OCI-LY7 (cell line): ENCODE data around the gene BORCS8. TPM values are rescaled to one million over a fixed set of nuclear protein-coding genes. Genes with fewer than 3 reads are reported as not detected.

Source experiments
- BruUV-seq: library from RNA; stranded (reverse); fragments of 400-500 nt; replicated peaks from 2 replicates; lab custom pipeline; 2021; lab: Mats Ljungman, UMichigan
- CTCF ChIA-PET: fragments of 300-600 bp; sonication (Branson Sonifier 250); formaldehyde crosslinking; loops from one replicate; lab custom pipeline; 2022; ENCODE audit warnings: antibody characterized with exemption; ENCODE audit not compliant: unreplicated experiment; lab: Charles Lee
- POLR2A ChIA-PET: fragments of 300-600 bp; sonication (Branson Sonifier 250); formaldehyde crosslinking; loops from one replicate; lab custom pipeline; 2022; ENCODE audit warnings: antibody characterized with exemption; lab: Charles Lee
- DNase-seq: peaks from one replicate; pipeline ENCODE4 v3.0.0-alpha.2; 2015; ENCODE audit warnings: low spot score
- H2AFZ ChIP-seq: fragments of 200-600 bp; sonication (generic), shearing (Covaris generic); 2 replicates; pipeline ENCODE4 v1.6.1; 2014; ENCODE audit warnings: mild to moderate bottlenecking, antibody characterized with exemption, low read length, moderate library complexity
- H3K27ac ChIP-seq: fragments of 200-600 bp; sonication (generic); 2 replicates; pipeline ENCODE4 v1.5.1; 2014; ENCODE audit warnings: mixed run types, low read depth, mild to moderate bottlenecking, moderate library complexity, low read length, inconsistent platforms; ENCODE audit not compliant: poor library complexity, severe bottlenecking
- H3K36me3 ChIP-seq: fragments of 200-600 bp; sonication (generic); 2 replicates; pipeline ENCODE4 v1.6.1; 2014; ENCODE audit warnings: mild to moderate bottlenecking, antibody characterized with exemption, low read length, moderate library complexity, mixed read lengths; ENCODE audit not compliant: insufficient read depth
- H3K4me1 ChIP-seq: fragments of 200-600 bp; sonication (generic); 2 replicates; pipeline ENCODE4 v1.5.1; 2014; ENCODE audit warnings: mild to moderate bottlenecking, low read length; ENCODE audit not compliant: insufficient read depth, poor library complexity, severe bottlenecking
- H3K4me2 ChIP-seq: fragments of 200-600 bp; sonication (generic); 2 replicates; pipeline ENCODE4 v1.6.1; 2014; ENCODE audit warnings: mild to moderate bottlenecking, low read length
- H3K4me3 ChIP-seq: fragments of 200-600 bp; sonication (generic); 2 replicates; pipeline ENCODE4 v1.5.1; 2014; ENCODE audit warnings: mild to moderate bottlenecking, low read depth, low read length; ENCODE audit not compliant: poor library complexity, severe bottlenecking
- H3K79me2 ChIP-seq: fragments of 200-600 bp; sonication (generic); 2 replicates; pipeline ENCODE4 v1.6.1; 2016; ENCODE audit warnings: low read depth, mild to moderate bottlenecking, low read length, moderate library complexity, mixed read lengths; ENCODE audit not compliant: insufficient read depth
- H3K9me2 ChIP-seq: fragments of 200-600 bp; sonication (generic); 2 replicates; pipeline ENCODE4 v1.6.1; 2016; ENCODE audit warnings: mild to moderate bottlenecking, low read length, mixed read lengths; ENCODE audit not compliant: insufficient read depth
- H3K9me3 ChIP-seq: fragments of 200-600 bp; sonication (generic); 2 replicates; pipeline ENCODE4 v1.6.1; 2014; ENCODE audit warnings: mild to moderate bottlenecking, mixed run types, low read length, mixed read lengths
- H4K20me1 ChIP-seq: fragments of 200-600 bp; sonication (generic); 2 replicates; pipeline ENCODE4 v1.6.1; 2014; ENCODE audit warnings: mild to moderate bottlenecking, antibody characterized with exemption, low read length, moderate library complexity, mixed read lengths; ENCODE audit not compliant: insufficient read depth
- CTCF ChIP-seq: fragments of 200-600 bp; sonication (generic); conservative IDR thresholded peaks from 2 replicates; pipeline ENCODE4 v1.5.1; 2014; ENCODE audit warnings: mild to moderate bottlenecking, antibody characterized with exemption, low read length, moderate library complexity, mixed read lengths
- EZH2phosphoT487 ChIP-seq: fragments of 200-600 bp; sonication (generic); IDR thresholded peaks from 2 replicates; pipeline ENCODE4 v1.6.1; 2018; ENCODE audit warnings: low read depth, borderline replicate concordance, mild to moderate bottlenecking, mixed run types, antibody characterized with exemption, low read length, moderate library complexity, mixed read lengths
- intact Hi-C: fragments of 100-400 bp; cut with micrococcal nuclease; formaldehyde crosslinking; loops from one replicate; pipeline ENCODE4 v1.10.0; 2022; ENCODE audit not compliant: unreplicated experiment
- total RNA-seq, 2 experiments: library from RNA; depleted of rRNA in 1 of 2; stranded (reverse); fragments of >200 nt in 1 of 2; shearing (Covaris generic) in 1 of 2; gene quantifications; 2 replicates each; pipeline ENCODE4 v1.2.3, GENCODE V29; 2014 to 2022

The BORCS8 gene
- total RNA-seq, 2 experiments from 2014 or later = 39.8 to 40.2 TPM

GRCh38 chr19:19218911-19219310, 27.0 kb upstream of the BORCS8 start:
- no peaks in the 10 kb centered on the region for H3K9me3 ChIP-seq
- TF ChIP-seq CTCF = no peak
- TF ChIP-seq EZH2phosphoT487 = no peak
- no peak overlapping the region for H2AFZ ChIP-seq
- DNase-seq = no peak
- no peak overlapping the region for H3K4me2 ChIP-seq
- no peaks in the 10 kb centered on the region for H4K20me1 ChIP-seq
- ChIA-PET POLR2A (interaction anchor here (0.6 kb wide), 1 partner anchor 27 kb away, joined by 4 read pairs; no protein-coding TSS in a partner anchor), CTCF (no interaction called here)
- intact Hi-C loops = loop anchor here (1.0 kb wide), 1 partner anchor 31 kb away; no protein-coding TSS in a partner anchor
- H3K79me2 ChIP-seq = no peaks in the 10 kb centered on the region
- H3K27ac ChIP-seq = no peak overlapping the region
- BruUV-seq = no TSS peak
- H3K9me2 ChIP-seq = no peaks in the 10 kb centered on the region
- no peaks in the 10 kb centered on the region for H3K4me1 ChIP-seq
- no peak overlapping the region for H3K4me3 ChIP-seq
- H3K36me3 ChIP-seq = no peaks in the 10 kb centered on the region

DNA sequence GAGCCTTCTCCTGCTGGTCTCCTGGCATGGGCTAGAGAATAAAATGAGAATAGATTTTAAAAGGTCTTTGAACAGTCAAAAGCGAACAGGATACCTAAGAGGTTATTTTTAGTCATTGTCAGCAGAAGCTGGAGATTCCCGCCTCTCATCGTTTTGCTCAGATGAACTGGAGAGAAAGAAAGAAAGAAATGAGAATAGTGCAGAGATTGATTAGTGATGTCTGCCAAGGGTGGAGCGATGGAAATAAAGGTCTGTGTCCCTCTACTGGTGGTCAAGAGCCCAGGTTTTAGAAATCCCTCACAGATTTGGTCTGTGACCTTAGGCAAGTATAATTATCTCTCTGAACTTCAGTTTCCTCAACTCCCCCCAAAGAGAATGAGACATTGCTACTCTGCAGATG, 25.1 kb upstream of the BORCS8 start:
- H3K79me2 ChIP-seq = no peaks in the 10 kb centered on the region
- H3K36me3 ChIP-seq = no peaks in the 10 kb centered on the region
- BruUV-seq = no TSS peak
- peak overlapping the region; percentile 34; the same call in 1 of the 2 replicates for H2AFZ ChIP-seq
- CTCF ChIA-PET = no interaction called here
- peak; percentile 57 for DNase-seq
- peak overlapping the region; percentile 28 for H3K4me2 ChIP-seq
- no peaks in the 10 kb centered on the region for H3K9me3 ChIP-seq
- intact Hi-C loops = no loop called here
- H3K27ac ChIP-seq = no peak overlapping the region
- no peaks in the 10 kb centered on the region for H3K9me2 ChIP-seq
- TF ChIP-seq EZH2phosphoT487 = no peak
- peak; percentile 65 for TF ChIP-seq CTCF
- H3K4me3 ChIP-seq = no peak overlapping the region
- no peaks in the 10 kb centered on the region for H3K4me1 ChIP-seq
- no peaks in the 10 kb centered on the region for H4K20me1 ChIP-seq
- POLR2A ChIA-PET = no interaction called here

- H2AFZ ChIP-seq = no peak overlapping the region
- DNase-seq = no peak
- no TSS peak for BruUV-seq
- no peaks in the 10 kb centered on the region for H3K4me1 ChIP-seq
- H3K36me3 ChIP-seq = no peaks in the 10 kb centered on the region
- no peaks in the 10 kb centered on the region for H3K79me2 ChIP-seq
- no peaks in the 10 kb centered on the region for H4K20me1 ChIP-seq
- H3K4me3 ChIP-seq = no peak overlapping the region
- intact Hi-C loops = no loop called here
- no peak overlapping the region for H3K27ac ChIP-seq
- H3K9me3 ChIP-seq = no peaks in the 10 kb centered on the region
- no peak overlapping the region for H3K4me2 ChIP-seq
- no peaks in the 10 kb centered on the region for H3K9me2 ChIP-seq
- ChIA-PET CTCF (no interaction called here), POLR2A (no interaction called here)
- TF ChIP-seq CTCF = no peak
- TF ChIP-seq EZH2phosphoT487 = no peak
Measured at GRCh38 chr19:19215792-19216191, 23.8 kb upstream of the BORCS8 start.
